Large intestine (tissue), 3 donors: ENCODE data around the gene ZNF775. TPM values are rescaled to one million over a fixed set of nuclear protein-coding genes. Genes with fewer than 3 reads are reported as not detected.

Source experiments
- DNase-seq, 2 donors: peaks; one replicate each; pipeline versions ENCODE4 v3.0.0 to v3.0.0-alpha.2; 2013
- H3K27ac ChIP-seq: one replicate; pipeline ENCODE4 v1.5.1; 2013; ENCODE audit warnings: low read length
- H3K27me3 ChIP-seq: 2 replicates; pipeline ENCODE4 v1.6.1; 2013; ENCODE audit warnings: low read length; ENCODE audit not compliant: control insufficient read depth, insufficient read depth
- H3K36me3 ChIP-seq: 2 replicates; pipeline ENCODE4 v1.6.1; 2013; ENCODE audit warnings: low read length; ENCODE audit not compliant: control insufficient read depth, insufficient read depth
- H3K4me1 ChIP-seq: one replicate; pipeline ENCODE4 v1.6.1; 2013; ENCODE audit warnings: low read length; ENCODE audit not compliant: control insufficient read depth, insufficient read depth
- H3K4me3 ChIP-seq: one replicate; pipeline ENCODE4 v1.5.1; 2013; ENCODE audit warnings: low read length
- H3K9me3 ChIP-seq: one replicate; pipeline ENCODE4 v1.6.1; 2013; ENCODE audit warnings: mild to moderate bottlenecking, low read depth, low read length, moderate library complexity; ENCODE audit not compliant: control insufficient read depth
- WGBS: methylation state at CpG from one replicate; pipeline ENCODE4 v1.1.5; 2013; ENCODE audit warnings: low lambda C conversion rate; ENCODE audit not compliant: insufficient coverage; 5-methylcytosine and 5-hydroxymethylcytosine counted together
- polyA plus RNA-seq: library from polyadenylated mRNA; unstranded; fragments of 120-200 nt; gene quantifications from one replicate; pipeline ENCODE4 v1.2.1, GENCODE V29; 2013

The ZNF775 gene
- polyA plus RNA-seq, 1 donor, result 5.2 TPM

- H3K36me3 ChIP-seq, result peaks cover 22% of the 10 kb centered on the region
- WGBS, result 17% methylated on average over 1 of the region's 10 CpGs
- H3K27me3 ChIP-seq, result no peaks in the 10 kb centered on the region
- H3K4me1 ChIP-seq, result peaks cover 46% of the 10 kb centered on the region
- H3K9me3 ChIP-seq, result peaks cover 4% of the 10 kb centered on the region
- DNase-seq, result peak; percentile 49 to 91
- H3K4me3 ChIP-seq, result no peak overlapping the region
- peak overlapping the region; percentile 81 for H3K27ac ChIP-seq
Measured at GRCh38 chr7:150406567-150407421, 27.7 kb downstream of the ZNF775 start.

- Histone ChIP-seq H3K27ac (peak overlapping the region; percentile 81), H3K9me3 (peaks cover 4% of the 10 kb centered on the region), H3K4me1 (peaks cover 36% of the 10 kb centered on the region), H3K36me3 (peaks cover 22% of the 10 kb centered on the region), H3K4me3 (no peak overlapping the region), H3K27me3 (no peaks in the 10 kb centered on the region)
- no CpG with 5 or more reads among the region's 91 CpGs for WGBS
- no peak for DNase-seq
Measured at GRCh38 chr7:150407588-150408392, 28.7 kb downstream of the ZNF775 start.

GRCh38 chr7:150408393-150409299 is 29.5 kb downstream of the ZNF775 start:
- H3K9me3 ChIP-seq, result peaks cover 4% of the 10 kb centered on the region
- no peak for DNase-seq
- no peak overlapping the region for H3K4me3 ChIP-seq
- peaks cover 22% of the 10 kb centered on the region for H3K36me3 ChIP-seq
- no peaks in the 10 kb centered on the region for H3K27me3 ChIP-seq
- no CpG with 5 or more reads among the region's 22 CpGs for WGBS
- H3K27ac ChIP-seq, result no peak overlapping the region
- peaks cover 29% of the 10 kb centered on the region for H3K4me1 ChIP-seq

- H3K27me3 ChIP-seq, result no peaks in the 10 kb centered on the region
- H3K4me1 ChIP-seq, result peaks cover 20% of the 10 kb centered on the region
- H3K4me3 ChIP-seq, result no peak overlapping the region
- no CpG with 5 or more reads among the region's 10 CpGs for WGBS
- no peak overlapping the region for H3K27ac ChIP-seq
- peaks cover 22% of the 10 kb centered on the region for H3K36me3 ChIP-seq
- H3K9me3 ChIP-seq, result peaks cover 4% of the 10 kb centered on the region
- no peak for DNase-seq
Measured at GRCh38 chr7:150409300-150410030, 30.3 kb downstream of the ZNF775 start.

GRCh38 chr7:150410131-150410530 is 31.0 kb downstream of the ZNF775 start:
- Histone ChIP-seq H3K27me3 (no peaks in the 10 kb centered on the region), H3K9me3 (peaks cover 4% of the 10 kb centered on the region), H3K27ac (no peak overlapping the region), H3K4me3 (no peak overlapping the region), H3K36me3 (peaks cover 22% of the 10 kb centered on the region), H3K4me1 (peaks cover 17% of the 10 kb centered on the region)
- no peak for DNase-seq
- WGBS, result no CpG with 5 or more reads among the region's 7 CpGs

- peaks cover 22% of the 10 kb centered on the region for H3K36me3 ChIP-seq
- H3K9me3 ChIP-seq, result peaks cover 4% of the 10 kb centered on the region
- H3K4me1 ChIP-seq, result peaks cover 15% of the 10 kb centered on the region
- WGBS, result 92% methylated on average over 2 of the region's 10 CpGs
- no peak overlapping the region for H3K27ac ChIP-seq
- no peak overlapping the region for H3K4me3 ChIP-seq
- H3K27me3 ChIP-seq, result no peaks in the 10 kb centered on the region
- no peak for DNase-seq
Measured at GRCh38 chr7:150410680-150411346, 31.7 kb downstream of the ZNF775 start.

GRCh38 chr7:150411606-150412005 is 32.5 kb downstream of the ZNF775 start:
- no peaks in the 10 kb centered on the region for H3K27me3 ChIP-seq
- DNase-seq, result no peak
- no peak overlapping the region for H3K4me3 ChIP-seq
- 100% methylated on average over 1 of the region's 11 CpGs for WGBS
- no peak overlapping the region for H3K27ac ChIP-seq
- H3K9me3 ChIP-seq, result peaks cover 4% of the 10 kb centered on the region
- peaks cover 7% of the 10 kb centered on the region for H3K4me1 ChIP-seq
- peaks cover 22% of the 10 kb centered on the region for H3K36me3 ChIP-seq

- no CpG with 5 or more reads among the region's 11 CpGs for WGBS
- Histone ChIP-seq H3K4me3 (no peak overlapping the region), H3K4me1 (peaks cover 3% of the 10 kb centered on the region), H3K9me3 (peaks cover 4% of the 10 kb centered on the region), H3K27ac (no peak overlapping the region), H3K27me3 (no peaks in the 10 kb centered on the region), H3K36me3 (peaks cover 22% of the 10 kb centered on the region)
- DNase-seq, result no peak
Measured at GRCh38 chr7:150412016-150412415, 32.9 kb downstream of the ZNF775 start.
